Measurements from ENCODE around the gene CYP27B1.

DNA sequence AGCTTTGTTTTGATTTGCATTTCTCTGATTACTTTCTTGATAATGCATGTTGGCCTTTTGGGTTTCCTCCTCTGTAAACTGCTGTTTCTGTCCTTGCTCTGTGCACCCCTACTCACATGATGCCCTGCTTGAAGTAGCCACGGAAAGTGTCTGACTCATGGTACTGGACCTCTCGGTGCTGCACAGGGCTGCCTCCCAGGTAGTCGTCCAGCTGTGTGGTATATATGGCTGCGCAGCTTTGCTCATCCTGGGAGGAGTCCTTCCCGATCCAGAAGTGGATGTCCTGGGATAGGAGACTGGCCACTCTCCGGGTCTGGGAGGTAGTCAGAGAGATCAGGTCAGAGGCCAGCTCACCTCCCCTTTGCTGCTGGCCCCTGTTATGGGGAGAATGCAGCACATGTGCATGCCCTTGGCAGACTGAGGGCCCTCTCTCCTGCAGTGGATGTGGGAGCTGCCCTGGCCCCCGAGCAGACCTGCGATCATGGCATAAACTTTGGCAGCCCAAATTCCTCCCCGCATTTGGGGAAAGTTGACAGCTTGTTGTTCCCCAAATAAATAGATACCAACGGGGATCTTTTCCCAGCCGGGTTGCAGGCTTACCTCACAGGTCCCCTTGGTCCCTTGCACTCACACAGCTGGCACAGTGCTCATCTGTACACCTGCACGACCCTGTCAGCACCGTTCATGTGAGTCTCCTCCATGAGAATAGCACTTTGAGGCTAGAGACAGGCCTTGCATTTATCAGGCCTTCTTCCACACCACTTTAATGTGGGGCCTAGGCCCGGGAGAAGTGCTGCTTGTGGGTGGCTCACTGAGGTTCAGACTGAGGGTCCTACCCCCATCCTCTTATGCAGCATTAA lies 46.5 kb upstream of the CYP27B1 start:
- TF ChIP-seq EZH2 (optimal IDR thresholded peaks at IDR 0.05; ENCODE audit: low read depth, low read length) = no peak
- TF ChIP-seq, protein P1, sequence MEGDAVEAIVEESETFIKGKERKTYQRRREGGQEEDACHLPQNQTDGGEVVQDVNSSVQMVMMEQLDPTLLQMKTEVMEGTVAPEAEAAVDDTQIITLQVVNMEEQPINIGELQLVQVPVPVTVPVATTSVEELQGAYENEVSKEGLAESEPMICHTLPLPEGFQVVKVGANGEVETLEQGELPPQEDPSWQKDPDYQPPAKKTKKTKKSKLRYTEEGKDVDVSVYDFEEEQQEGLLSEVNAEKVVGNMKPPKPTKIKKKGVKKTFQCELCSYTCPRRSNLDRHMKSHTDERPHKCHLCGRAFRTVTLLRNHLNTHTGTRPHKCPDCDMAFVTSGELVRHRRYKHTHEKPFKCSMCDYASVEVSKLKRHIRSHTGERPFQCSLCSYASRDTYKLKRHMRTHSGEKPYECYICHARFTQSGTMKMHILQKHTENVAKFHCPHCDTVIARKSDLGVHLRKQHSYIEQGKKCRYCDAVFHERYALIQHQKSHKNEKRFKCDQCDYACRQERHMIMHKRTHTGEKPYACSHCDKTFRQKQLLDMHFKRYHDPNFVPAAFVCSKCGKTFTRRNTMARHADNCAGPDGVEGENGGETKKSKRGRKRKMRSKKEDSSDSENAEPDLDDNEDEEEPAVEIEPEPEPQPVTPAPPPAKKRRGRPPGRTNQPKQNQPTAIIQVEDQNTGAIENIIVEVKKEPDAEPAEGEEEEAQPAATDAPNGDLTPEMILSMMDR (IDR thresholded peaks at IDR 0.05; ENCODE audit: low read length) = no peak
